Measurements from ENCODE around the gene DIP2C. TPM values are rescaled to one million over a fixed set of nuclear protein-coding genes. Genes with fewer than 3 reads are reported as not detected.
"Not testable (repeated sequence)": the region's sequence is repeated elsewhere in the genome, so short reads cannot be mapped to it uniquely, and the experiment has no call there.

Gene DIP2C
- polyA plus RNA-seq, 1 donor, result 37.7 TPM

- no peak for DNase-seq
These were observed 161.0 kb downstream of the DIP2C start for GRCh38 chr10:528173-529165.

GRCh38 chr10:527416-527815, 162.1 kb downstream of the DIP2C start:
- no peak for DNase-seq

- DNase-seq, result no peak
These were observed 162.7 kb downstream of the DIP2C start for GRCh38 chr10:526651-527312.

- no peak for DNase-seq
These were observed 163.7 kb downstream of the DIP2C start for GRCh38 chr10:525565-526315.

- no peak for DNase-seq
These were observed 165.5 kb downstream of the DIP2C start for GRCh38 chr10:523925-524324.

GRCh38 chr10:522350-522749, 167.1 kb downstream of the DIP2C start:
- no peak for DNase-seq

- peak; percentile 83 for DNase-seq
These were observed 167.9 kb downstream of the DIP2C start for GRCh38 chr10:521261-522250.

GRCh38 chr10:520402-520787, 169.1 kb downstream of the DIP2C start:
- DNase-seq, result peak; percentile 72

- no peak for DNase-seq
These were observed 169.6 kb downstream of the DIP2C start for GRCh38 chr10:519716-520401.

- no peak for DNase-seq
These were observed 170.3 kb downstream of the DIP2C start for GRCh38 chr10:519055-519715.

GRCh38 chr10:517872-518475, 171.5 kb downstream of the DIP2C start:
- no peak for DNase-seq

- no peak for DNase-seq
These were observed 172.1 kb downstream of the DIP2C start for GRCh38 chr10:517241-517830.

- no peak for DNase-seq
These were observed 172.7 kb downstream of the DIP2C start for GRCh38 chr10:516764-517163.

GRCh38 chr10:515674-516073, 173.8 kb downstream of the DIP2C start:
- no peak for DNase-seq

- DNase-seq, result no peak
These were observed 175.3 kb downstream of the DIP2C start for GRCh38 chr10:514137-514671.

GRCh38 chr10:513393-513792, 176.1 kb downstream of the DIP2C start:
- DNase-seq, result no peak

GRCh38 chr10:512661-513060, 176.8 kb downstream of the DIP2C start:
- DNase-seq, result not testable (repeated sequence)

GRCh38 chr10:511849-512191, 177.6 kb downstream of the DIP2C start:
- no peak for DNase-seq

- peak; percentile 92 for DNase-seq
These were observed 178.2 kb downstream of the DIP2C start for GRCh38 chr10:511101-511848.

All from hindlimb muscle (tissue), 1 donor.